Peyer's patch (tissue), 4 donors: ENCODE data around the gene PRKCA. TPM values are rescaled to one million over a fixed set of nuclear protein-coding genes. Genes with fewer than 3 reads are reported as not detected.

Experiments used
- DNase-seq, 3 donors: peaks; one replicate each; pipeline ENCODE4 v3.0.0-alpha.2; 2017 to 2019
- H3K27ac ChIP-seq, 4 donors: fragments of 200-600 bp; sonication (generic); one replicate each; pipeline ENCODE4 v1.5.1; 2016 to 2019
- H3K27me3 ChIP-seq, 2 donors: fragments of 200-600 bp; sonication (generic); one replicate each; pipeline ENCODE4 v1.5.1; 2019
- H3K36me3 ChIP-seq, 3 donors: fragments of 200-600 bp; sonication (generic); one replicate each; pipeline ENCODE4 v1.5.1; 2016 to 2019
- H3K4me1 ChIP-seq, 4 donors: fragments of 200-600 bp; sonication (generic); one replicate each; pipeline ENCODE4 v1.5.1; 2016 to 2019
- H3K4me3 ChIP-seq, 4 donors: fragments of 200-600 bp; sonication (generic); 1 replicate in 3 of 4; 2 replicates in 1 of 4; pipeline ENCODE4 v1.5.1; 2016 to 2019; ENCODE audit warnings: mild to moderate bottlenecking in 1 of 4
- H3K9me3 ChIP-seq, 4 donors: fragments of 200-600 bp; sonication (generic); one replicate each; pipeline ENCODE4 v1.5.1; 2016 to 2019; ENCODE audit warnings: mild to moderate bottlenecking in 1 of 4
- POLR2A ChIP-seq, 2 donors: fragments of 450-650 bp; IDR thresholded peaks; one replicate each; pipeline ENCODE4 v1.5.1; 2017; ENCODE audit warnings: antibody characterized with exemption in 2 of 2, mild to moderate bottlenecking in 2 of 2, moderate library complexity in 2 of 2
- total RNA-seq, 4 donors: library from RNA; depleted of rRNA; stranded (reverse); fragments of >200 nt; gene quantifications; one replicate each; pipeline ENCODE4 v1.1.0, GENCODE V29; 2016
- TF ChIP-seq, protein P1 (sequence below), 6 experiments: fragments of 450-650 bp in 4 of 6; fragments of 200-600 bp in 2 of 6; sonication (generic) in 1 of 6; IDR thresholded peaks; one replicate each; pipeline ENCODE4 v1.5.1; 2017 to 2019; ENCODE audit warnings: antibody characterized with exemption in 6 of 6, mild to moderate bottlenecking in 3 of 6, moderate library complexity in 1 of 6

PRKCA gene
- total RNA-seq, 4 donors from 2014 or later = 32.2 to 47.0 (median 43.5) TPM

DNA sequence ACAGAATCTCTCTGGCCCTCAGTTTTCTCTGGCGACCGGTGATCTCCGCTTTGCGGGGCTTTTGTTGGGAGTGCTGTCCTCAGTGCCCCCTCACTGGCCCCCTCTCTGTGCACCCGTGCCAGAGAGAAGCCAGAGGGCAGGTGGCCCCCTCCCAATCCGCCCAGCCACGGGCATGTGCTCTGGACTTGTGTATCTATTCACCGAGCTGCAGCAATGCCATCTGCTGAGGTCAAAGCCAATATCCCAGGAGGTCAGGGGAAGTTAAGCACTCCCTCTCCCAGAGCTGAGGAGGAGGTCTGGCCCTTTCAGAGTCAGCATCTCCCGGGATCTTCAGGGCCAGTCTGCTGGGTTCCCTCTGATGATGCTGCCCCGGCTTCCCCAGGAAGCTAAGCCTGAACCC is 537.6 kb downstream of the PRKCA start:
- H3K9me3 ChIP-seq = no peaks in the 10 kb centered on the region
- no peaks in the 10 kb centered on the region for H3K36me3 ChIP-seq
- peaks cover 0 to 2% (median 0%) of the 10 kb centered on the region in 4 donors for H3K4me1 ChIP-seq
- DNase-seq = no peak
- no peak overlapping the region for H3K27ac ChIP-seq
- TF ChIP-seq POLR2A (IDR thresholded peaks at IDR 0.05) = no peak
- TF ChIP-seq, protein P1, sequence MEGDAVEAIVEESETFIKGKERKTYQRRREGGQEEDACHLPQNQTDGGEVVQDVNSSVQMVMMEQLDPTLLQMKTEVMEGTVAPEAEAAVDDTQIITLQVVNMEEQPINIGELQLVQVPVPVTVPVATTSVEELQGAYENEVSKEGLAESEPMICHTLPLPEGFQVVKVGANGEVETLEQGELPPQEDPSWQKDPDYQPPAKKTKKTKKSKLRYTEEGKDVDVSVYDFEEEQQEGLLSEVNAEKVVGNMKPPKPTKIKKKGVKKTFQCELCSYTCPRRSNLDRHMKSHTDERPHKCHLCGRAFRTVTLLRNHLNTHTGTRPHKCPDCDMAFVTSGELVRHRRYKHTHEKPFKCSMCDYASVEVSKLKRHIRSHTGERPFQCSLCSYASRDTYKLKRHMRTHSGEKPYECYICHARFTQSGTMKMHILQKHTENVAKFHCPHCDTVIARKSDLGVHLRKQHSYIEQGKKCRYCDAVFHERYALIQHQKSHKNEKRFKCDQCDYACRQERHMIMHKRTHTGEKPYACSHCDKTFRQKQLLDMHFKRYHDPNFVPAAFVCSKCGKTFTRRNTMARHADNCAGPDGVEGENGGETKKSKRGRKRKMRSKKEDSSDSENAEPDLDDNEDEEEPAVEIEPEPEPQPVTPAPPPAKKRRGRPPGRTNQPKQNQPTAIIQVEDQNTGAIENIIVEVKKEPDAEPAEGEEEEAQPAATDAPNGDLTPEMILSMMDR (IDR thresholded peaks at IDR 0.05) = no peak
- peaks cover 0 to 3% of the 10 kb centered on the region in 2 donors for H3K27me3 ChIP-seq
- no peak overlapping the region for H3K4me3 ChIP-seq

- Histone ChIP-seq H3K27me3 (no peaks in the 10 kb centered on the region), H3K36me3 (no peaks in the 10 kb centered on the region), H3K4me1 (no peaks in the 10 kb centered on the region), H3K4me3 (no peak overlapping the region), H3K9me3 (no peaks in the 10 kb centered on the region), H3K27ac (no peak overlapping the region)
- TF ChIP-seq POLR2A (IDR thresholded peaks at IDR 0.05) = no peak
- TF ChIP-seq, protein P1 (IDR thresholded peaks at IDR 0.05) = no peak
- no peak for DNase-seq
Measured at GRCh38 chr17:66841328-66841727, 538.9 kb downstream of the PRKCA start.

GRCh38 chr17:66841744-66842143 is 539.3 kb downstream of the PRKCA start:
- Histone ChIP-seq H3K27me3 (no peaks in the 10 kb centered on the region), H3K36me3 (no peaks in the 10 kb centered on the region), H3K4me3 (no peak overlapping the region), H3K4me1 (no peaks in the 10 kb centered on the region), H3K9me3 (no peaks in the 10 kb centered on the region), H3K27ac (no peak overlapping the region)
- DNase-seq = no peak
- TF ChIP-seq POLR2A (IDR thresholded peaks at IDR 0.05) = no peak
- TF ChIP-seq, protein P1 (IDR thresholded peaks at IDR 0.05) = no peak

DNA sequence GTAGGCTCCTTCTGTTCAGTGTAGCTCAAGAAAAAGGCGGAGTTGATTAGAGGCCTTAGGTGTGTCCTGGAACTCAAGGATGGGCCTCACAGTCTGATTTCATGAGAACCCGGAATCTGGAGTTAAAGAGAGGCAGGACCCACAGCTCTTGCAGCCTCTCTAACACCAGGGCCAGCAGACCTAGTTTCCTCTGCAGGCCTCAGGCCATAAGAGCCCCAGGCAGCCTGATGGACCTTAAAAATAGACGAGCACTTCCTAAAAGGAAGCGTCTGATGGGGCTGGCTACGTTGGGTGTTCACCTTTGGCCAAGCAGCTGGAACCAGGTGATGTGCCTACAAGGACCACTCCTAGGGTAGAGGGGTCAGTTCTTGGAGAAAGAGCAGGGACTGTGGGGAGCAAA is 540.1 kb downstream of the PRKCA start:
- Histone ChIP-seq H3K27me3 (no peaks in the 10 kb centered on the region), H3K9me3 (no peaks in the 10 kb centered on the region), H3K27ac (no peak overlapping the region), H3K4me1 (no peaks in the 10 kb centered on the region), H3K36me3 (no peaks in the 10 kb centered on the region), H3K4me3 (no peak overlapping the region)
- no peak for TF ChIP-seq POLR2A (IDR thresholded peaks at IDR 0.05)
- TF ChIP-seq, protein P1 (IDR thresholded peaks at IDR 0.05) = no peak
- no peak for DNase-seq

- no peak overlapping the region for H3K4me3 ChIP-seq
- H3K27me3 ChIP-seq = no peaks in the 10 kb centered on the region
- H3K4me1 ChIP-seq = no peaks in the 10 kb centered on the region
- H3K36me3 ChIP-seq = no peaks in the 10 kb centered on the region
- no peaks in the 10 kb centered on the region for H3K9me3 ChIP-seq
- no peak overlapping the region for H3K27ac ChIP-seq
- TF ChIP-seq, protein P1 (IDR thresholded peaks at IDR 0.05) = no peak
- no peak for TF ChIP-seq POLR2A (IDR thresholded peaks at IDR 0.05)
- DNase-seq = no peak
Measured at GRCh38 chr17:66842959-66843358, 540.5 kb downstream of the PRKCA start.

DNA sequence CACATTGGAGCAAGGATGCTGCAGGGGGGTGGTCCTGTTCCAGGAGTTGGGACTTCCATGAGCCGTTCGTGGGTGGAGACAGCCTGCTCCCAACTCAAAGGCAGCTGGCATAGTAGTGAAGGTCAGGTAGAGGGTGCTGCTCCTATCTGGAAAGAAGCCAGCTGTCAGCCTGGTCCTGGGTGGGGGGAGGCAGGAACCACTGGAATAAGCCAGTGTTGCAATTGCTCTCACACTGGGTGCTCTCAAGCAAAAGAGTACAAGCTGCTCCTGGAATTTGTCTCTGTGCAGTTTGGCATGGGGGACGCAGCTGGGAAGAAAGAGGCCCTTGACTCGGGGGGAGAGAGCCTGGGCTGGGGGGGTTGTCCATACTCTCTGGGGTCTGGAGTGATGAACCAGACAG is 541.2 kb downstream of the PRKCA start:
- DNase-seq = no peak
- no peak for TF ChIP-seq POLR2A (IDR thresholded peaks at IDR 0.05)
- TF ChIP-seq, protein P1 (IDR thresholded peaks at IDR 0.05) = no peak

More for the DNA sequence above, 541.2 kb downstream of the PRKCA start:
- Histone ChIP-seq H3K4me1 (no peaks in the 10 kb centered on the region), H3K27me3 (no peaks in the 10 kb centered on the region), H3K36me3 (no peaks in the 10 kb centered on the region), H3K4me3 (no peak overlapping the region), H3K27ac (no peak overlapping the region), H3K9me3 (no peaks in the 10 kb centered on the region)
